HG02763 (cell line): ENCODE measurements around the gene LCAT.

Experiments used
- ATAC-seq: cut with Tn5 transposase; IDR thresholded peaks from one replicate; pipeline ENCODE4 v1.9.1; 2021; ENCODE audit warnings: mild to moderate bottlenecking, moderate library complexity; ENCODE audit not compliant: unreplicated experiment

The LCAT gene

GRCh38 chr16:67969254-67970039 is 25.5 kb upstream of the LCAT start:
- ATAC-seq: no peak

DNA sequence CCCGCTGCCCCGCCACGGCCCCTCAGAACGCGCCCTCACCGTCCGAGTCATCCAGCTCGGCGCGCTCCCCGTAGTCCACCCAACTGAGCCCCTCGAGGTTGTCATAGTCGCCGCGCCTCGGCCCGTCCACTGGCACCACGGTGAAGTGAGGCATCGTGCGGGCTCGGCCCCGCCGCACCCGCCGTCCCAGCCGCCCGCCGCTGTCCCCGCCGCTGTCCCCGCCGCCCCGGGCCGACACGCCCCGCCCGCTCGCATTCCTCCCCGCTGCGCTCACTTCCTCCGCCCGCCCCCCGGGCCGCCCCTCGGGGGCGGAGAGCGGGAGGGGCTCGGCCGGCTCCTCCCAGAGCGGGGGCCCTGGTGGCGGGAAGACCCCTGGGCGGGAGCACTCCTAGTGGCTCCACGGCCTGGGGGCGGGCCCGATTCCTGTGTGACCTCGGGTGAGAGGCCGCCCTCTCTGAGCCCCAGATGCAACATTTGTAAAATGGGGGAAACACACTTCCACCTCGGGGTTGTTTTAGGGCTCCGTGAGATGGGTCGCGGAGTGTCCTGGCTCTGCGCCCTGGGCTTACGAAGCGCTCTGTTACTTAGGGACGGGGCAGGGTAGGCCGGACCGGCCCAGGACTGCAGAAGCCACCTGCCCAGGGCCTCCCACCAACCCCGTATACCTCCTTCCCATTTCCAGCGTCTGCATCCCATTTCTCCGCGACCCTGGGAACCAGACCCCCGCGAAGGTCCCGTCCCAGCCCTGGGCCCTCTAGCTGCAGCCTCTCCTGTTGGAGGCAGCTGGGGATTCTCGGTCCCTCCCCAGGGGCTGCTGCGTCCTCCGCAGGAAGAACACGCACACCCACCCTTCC is 24.7 kb upstream of the LCAT start, which contains the start of gene SLC12A4:
Gene SLC12A4, minus strand, starts transcription at position 238 of the 854 bp plus-strand sequence. Its CDS starts 84 bp downstream, at position 154.
- ATAC-seq: peak; percentile 83

DNA sequence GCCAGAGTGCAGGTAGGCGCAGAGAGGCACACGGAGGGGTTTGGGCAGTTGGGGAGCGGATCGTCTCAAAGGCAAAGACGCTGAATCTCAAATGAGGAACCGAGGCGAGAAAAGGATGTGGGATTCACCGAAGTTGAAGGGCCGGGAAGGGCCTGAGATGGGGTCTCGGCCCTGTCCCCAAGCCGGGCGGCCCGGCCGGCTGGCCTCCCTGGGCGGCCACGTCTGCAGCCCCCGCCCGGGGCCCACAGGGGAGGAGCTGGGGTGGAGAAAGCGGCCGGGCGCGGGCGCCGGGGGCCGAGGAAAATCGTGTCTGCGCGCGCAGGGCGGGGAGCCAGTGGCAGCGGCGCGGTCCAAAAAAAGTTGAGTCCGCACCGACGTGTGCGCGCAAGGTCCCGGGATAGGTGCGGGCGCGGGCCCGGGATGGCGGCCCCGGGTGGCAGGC is 24.1 kb upstream of the LCAT start:
- peak; percentile 19 for ATAC-seq

DNA sequence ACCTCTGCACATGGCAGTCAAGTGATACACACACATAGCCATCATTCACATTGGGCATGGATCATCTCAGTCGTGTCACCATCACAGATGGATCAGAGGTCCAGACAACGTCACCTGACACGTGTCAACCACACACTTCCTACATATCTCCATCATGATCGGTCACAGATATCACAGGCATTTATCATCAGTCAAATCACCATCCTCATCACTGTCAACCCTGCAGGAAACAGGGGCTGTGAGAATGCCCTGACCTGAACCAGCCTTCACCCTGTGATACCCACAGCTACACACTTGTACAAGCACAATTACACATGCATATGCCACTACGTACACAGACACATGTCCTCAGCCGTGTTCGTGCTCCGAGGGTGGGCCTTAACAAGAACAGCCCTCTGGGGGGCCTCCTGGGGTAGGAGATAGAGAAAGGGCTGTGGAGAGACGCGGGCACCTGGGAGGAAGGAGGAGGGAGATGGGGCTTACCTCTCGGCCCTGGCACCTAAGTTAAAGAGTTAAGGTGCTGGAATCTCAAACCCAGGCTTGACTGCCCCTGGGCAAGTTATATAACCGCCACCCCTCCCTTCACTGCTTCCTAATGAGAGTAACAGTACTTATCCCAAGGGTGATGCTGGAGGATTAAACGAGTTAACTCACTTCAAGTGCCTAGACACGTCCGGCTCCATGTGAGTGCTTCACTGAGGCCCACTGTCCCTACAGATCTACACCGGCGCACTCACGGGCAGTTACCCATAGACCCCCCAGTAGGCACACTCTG is 23.4 kb upstream of the LCAT start:
- no peak for ATAC-seq

GRCh38 chr16:67966549-67967182 is 22.7 kb upstream of the LCAT start:
- no peak for ATAC-seq

DNA sequence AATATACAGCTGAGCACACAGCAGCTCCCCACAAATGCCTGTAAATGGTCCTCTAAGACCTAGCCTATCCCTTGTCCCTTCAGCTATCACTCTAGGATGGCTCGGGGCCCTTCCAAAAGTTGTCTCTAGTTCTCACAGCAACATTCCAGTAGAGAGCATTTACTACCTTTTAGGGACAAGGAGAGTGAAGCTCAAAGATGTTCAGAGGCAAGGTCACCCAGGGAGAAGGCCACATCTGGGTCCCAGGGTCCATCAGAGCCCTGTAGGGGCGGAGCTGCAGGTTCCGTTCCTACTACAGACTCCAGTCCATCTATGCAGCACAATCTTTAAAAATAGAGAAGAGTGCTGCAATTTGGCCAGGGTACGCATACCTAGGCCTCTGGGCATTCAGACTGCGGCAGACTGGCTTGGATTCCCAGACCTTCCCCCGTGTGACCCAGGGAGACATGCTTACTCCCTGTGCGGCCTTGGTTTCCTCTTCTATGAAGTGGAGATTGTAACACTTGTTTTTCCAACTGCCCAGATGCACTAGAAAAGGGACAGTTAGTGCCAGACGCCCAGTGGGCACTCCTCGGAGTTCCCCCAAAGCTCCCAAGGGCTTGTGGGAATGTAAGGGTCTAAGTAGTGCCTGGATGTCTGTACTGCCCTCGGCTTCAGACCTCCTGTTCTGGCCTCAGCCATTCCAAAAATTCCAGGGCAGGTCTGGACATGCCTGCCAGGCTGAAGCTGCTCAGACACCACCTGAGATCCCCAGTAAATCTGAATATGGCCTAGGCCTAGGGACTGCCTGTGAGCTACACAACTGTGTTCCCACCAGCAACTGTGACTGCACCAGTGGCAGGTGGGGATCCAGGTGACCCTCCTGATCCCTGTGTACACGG is 22.0 kb upstream of the LCAT start:
- no peak for ATAC-seq

DNA sequence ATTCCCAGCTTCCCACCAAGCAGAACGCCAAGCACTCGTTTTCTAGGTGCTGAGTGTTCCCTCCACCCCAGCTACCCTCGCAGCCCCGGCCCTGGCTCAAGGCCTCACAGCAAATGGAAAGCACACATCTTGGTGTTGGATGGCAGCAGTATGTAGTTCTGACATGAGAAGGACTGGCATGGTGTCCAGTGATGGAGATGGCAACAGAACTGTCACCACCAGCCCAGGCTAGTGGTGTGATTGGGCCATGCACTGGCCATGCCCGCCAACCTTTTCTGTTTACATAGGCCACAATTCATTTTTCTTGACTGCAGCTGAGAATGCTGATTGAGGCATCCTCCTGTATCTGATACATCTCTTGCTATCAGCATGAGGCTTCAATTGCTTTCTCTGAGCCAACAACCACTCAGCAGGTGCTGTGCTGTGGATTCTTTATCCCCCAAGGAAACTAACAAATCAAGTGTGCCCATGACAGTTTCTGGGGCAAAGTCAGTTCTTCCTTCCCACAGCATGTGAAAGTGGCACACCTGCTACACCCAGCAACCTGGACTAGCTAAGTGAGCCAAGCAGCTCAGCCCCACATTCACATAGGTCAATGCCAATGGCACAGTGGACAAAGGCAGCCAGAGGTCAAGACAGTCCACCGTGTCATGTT is 20.7 kb upstream of the LCAT start:
- no peak for ATAC-seq

DNA sequence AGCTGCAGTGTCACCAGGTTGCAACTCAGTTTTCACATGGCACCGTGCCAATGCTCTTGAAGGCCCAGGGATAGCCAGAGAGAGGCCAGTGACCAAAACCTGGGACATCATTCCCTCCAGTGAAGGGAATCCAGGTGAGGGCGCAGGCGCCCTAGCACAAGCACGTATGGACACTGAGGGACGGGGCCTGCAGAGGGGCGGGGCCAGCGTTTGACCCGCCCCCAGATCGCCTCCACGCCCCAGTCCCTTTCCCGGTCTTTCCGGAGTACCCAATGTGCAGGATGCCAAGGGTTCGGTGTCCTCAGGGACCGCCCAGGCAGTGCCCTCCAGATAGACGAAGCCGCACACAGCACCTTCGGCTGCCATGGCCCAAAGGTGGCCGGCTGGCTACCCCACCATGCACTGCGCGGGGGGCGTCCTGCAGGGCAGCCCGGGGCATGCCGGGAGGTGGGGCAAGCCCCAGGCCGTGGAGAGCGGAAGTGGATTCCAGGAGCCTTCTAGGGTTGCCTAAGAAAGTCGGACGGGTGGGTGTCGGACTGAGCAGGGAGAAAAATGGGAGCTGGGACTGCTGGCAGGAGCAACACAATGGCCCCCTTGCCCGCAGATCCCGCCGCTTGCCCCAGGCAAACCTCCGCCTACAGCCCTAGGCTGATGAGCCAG is 19.9 kb upstream of the LCAT start:
- no peak for ATAC-seq

DNA sequence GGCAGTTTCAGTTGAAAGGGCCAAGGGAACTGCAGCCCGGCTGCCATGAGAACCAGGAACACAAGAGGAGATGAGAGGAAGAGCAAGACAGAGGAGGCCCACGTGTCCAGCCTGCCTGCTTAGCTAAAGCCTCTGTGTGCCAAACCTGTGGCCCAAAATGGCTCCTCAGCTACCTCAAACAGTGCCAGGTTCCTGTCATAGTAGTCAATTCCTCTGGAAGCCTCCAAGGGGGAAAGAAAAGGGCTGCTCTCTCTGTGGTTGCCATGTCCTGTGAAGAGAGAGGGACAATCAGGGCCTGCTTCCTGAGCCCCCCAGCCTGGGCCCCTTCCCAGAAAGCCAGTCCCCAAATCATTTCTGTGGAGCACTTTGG is 19.4 kb upstream of the LCAT start:
- ATAC-seq: no peak

GRCh38 chr16:67962135-67962534 is 18.2 kb upstream of the LCAT start:
- no peak for ATAC-seq

- ATAC-seq: no peak
Measured at GRCh38 chr16:67961551-67961957, 17.6 kb upstream of the LCAT start.

DNA sequence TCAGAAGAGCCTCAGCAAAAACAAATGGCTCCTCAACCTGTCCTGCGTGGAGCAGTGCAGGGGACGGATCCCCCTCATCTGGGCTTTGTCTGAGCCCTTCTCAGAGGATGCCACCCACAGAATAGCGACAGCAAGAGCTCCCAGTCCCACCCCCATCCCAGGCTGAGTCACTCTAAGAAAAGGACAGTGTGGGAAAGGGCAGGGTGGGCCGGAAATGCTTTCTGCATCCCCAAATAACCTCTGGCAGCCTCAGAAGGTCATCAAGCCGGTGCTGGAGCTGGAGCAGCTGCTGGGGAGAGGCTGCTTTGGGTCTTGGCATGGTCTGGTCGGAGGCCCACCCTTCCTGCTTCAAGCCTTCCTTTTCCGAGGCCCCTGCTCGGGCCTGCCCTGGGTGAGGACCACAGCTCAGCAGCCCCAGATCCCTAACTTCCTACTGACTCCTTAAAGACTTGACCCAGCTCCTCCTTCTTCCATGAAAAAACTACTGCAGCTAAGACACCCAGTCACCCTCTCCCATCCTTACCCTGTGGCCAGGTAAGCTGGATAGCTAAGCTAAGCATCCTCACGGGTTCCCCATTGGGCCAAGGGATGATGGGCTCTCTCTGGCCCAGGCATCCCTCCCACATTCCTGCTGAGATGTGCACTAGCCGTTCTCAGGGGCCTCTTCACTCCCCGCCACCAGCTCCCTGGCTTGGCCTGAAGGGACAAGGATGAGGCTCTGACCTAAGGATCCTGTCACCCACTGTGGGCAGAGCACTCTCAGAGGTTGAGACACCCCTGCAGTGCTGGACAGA is 15.8 kb upstream of the LCAT start:
- no peak for ATAC-seq

GRCh38 chr16:67957622-67958021 is 13.7 kb upstream of the LCAT start:
- ATAC-seq: no peak

DNA sequence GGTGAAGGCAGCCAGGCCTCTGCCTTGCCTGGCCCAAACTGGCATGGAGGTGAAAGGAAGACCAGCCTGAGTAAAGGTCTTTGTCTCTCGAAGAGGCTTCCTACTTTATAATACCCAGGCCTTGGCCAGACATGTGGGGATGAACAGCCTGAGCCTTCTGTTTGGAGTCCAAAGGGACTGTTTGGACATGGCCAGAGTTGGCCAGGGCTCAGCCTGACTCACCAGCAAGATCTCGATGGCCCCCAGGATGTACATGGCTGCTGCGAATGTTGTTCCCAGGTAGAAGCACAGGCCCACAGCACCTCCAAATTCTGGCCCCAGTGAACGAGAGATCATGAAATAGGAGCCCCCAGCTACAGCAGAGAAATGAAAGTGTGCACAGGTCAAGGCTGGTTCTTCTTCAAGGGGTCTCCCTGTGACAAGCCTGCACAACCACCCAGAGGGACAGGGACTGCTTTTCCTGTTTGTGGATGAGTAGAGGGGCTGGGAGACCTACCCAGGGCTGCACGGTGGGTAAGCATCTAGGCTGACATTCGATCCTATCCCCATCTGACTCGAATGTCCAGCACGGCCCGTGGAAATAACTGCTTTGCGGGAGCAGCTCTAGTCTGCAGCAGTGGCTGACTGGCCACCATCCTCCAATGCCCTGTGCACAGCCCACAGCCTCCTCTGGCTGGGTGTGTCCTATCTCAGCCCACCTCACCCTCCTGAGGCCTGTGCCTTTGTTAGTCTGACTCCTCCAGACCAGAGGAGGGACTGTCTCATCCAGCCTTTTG is 10.7 kb upstream of the LCAT start:
- ATAC-seq: no peak

DNA sequence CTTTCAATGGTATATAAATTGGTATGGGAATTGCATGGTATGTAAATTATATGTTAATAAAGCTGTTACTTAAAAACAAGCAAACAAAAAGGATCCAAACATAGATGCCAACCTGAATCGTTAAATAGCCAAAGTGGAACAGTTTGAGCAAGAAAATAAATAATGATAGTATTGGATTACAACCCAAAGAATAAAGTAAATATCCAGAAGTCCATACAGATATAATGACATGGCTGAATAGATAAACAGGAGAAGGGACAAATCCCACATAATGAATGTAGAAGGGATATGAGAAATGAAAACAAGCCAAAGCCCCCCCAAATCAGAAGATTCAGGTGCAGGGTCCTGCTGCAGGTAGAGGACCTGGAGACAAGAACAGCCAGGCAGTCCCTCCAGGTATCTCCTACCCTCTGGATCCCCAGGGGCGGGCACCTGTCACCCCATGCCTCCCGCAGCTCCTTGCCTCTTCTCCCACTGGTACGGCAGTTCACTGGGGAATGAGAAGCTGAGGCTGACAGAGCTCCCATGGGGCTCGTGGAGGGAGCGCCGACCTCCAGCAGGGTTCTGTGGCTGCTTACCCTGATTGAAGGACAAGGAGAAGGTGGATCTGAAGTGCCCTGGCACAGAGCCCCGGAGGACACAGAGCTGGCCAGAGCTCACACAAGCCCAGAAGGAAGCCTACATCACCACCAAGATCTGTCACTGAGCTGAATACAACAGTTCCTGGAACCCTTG is 9.9 kb upstream of the LCAT start:
- no peak for ATAC-seq

DNA sequence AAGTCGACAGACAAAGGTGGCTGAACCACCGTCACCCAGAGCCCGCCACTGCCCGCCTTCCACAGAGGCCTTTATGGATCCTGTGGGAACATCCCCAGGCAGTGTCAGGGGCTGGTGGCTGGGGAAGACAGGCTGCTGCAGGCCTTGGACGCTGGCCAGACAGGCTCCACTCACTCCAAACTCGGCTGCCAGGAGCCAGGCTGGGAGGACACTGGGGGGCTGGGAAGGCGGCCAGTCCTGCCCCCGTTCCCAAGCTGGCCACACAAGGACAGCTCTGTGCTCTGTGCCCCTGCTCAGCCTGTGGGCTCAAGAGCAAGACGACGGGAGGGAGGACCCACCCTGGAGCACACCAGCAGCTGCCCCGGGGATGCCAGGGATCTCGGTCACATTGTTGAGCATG is 7.6 kb upstream of the LCAT start:
- ATAC-seq: no peak
